Small intestine (tissue), 7 donors: Measurements from ENCODE around the gene DNAH5. TPM values are rescaled to one million over a fixed set of nuclear protein-coding genes. Genes with fewer than 3 reads are reported as not detected.

ENCODE experiments used
- DNase-seq, 2 donors: peaks; one replicate each; pipeline versions ENCODE4 v3.0.0 to v3.0.0-alpha.2; 2013
- FAIRE-seq: peaks from 2 replicates; lab custom pipeline; 2012; peaks lifted over from hg19 to GRCh38; lab: Jason Lieb, UNC
- H3K27ac ChIP-seq, 3 donors: one replicate each; pipeline ENCODE4 v1.5.1; 2013; ENCODE audit warnings: low read length in 2 of 3, mild to moderate bottlenecking in 2 of 3, control low read depth in 1 of 3, inconsistent platforms in 1 of 3, low read depth in 1 of 3, moderate library complexity in 1 of 3
- H3K27me3 ChIP-seq, 3 donors: one replicate each; pipeline ENCODE4 v1.6.1; 2013; ENCODE audit warnings: low read length in 3 of 3, inconsistent platforms in 1 of 3; ENCODE audit not compliant: control insufficient read depth in 3 of 3, insufficient read depth in 3 of 3
- H3K36me3 ChIP-seq, 3 donors: one replicate each; pipeline ENCODE4 v1.6.1; 2013; ENCODE audit warnings: low read length in 3 of 3, inconsistent platforms in 1 of 3, low read depth in 1 of 3, mild to moderate bottlenecking in 1 of 3, moderate library complexity in 1 of 3; ENCODE audit not compliant: control insufficient read depth in 3 of 3, insufficient read depth in 2 of 3
- H3K4me1 ChIP-seq, 3 donors: one replicate each; pipeline ENCODE4 v1.6.1; 2013; ENCODE audit warnings: low read length in 2 of 3, inconsistent platforms in 1 of 3, low read depth in 1 of 3, mild to moderate bottlenecking in 1 of 3, moderate library complexity in 1 of 3; ENCODE audit not compliant: control insufficient read depth in 3 of 3, insufficient read depth in 2 of 3
- H3K4me3 ChIP-seq, 3 donors: one replicate each; pipeline ENCODE4 v1.5.1; 2013; ENCODE audit warnings: low read length in 3 of 3, control low read depth in 1 of 3, inconsistent platforms in 1 of 3, low read depth in 1 of 3, mild to moderate bottlenecking in 1 of 3, moderate library complexity in 1 of 3
- H3K9me3 ChIP-seq, 2 donors: one replicate each; pipeline ENCODE4 v1.6.1; 2013; ENCODE audit warnings: low read depth in 1 of 2, low read length in 1 of 2; ENCODE audit not compliant: control insufficient read depth in 2 of 2, insufficient read depth in 1 of 2
- WGBS, 3 donors: extraction: QIAGEN DNeasy Blood & Tissue Kit; methylation state at CpG; one replicate each; pipeline ENCODE4 v1.1.7; 2013; 5-methylcytosine and 5-hydroxymethylcytosine counted together
- polyA plus RNA-seq, 4 donors: library from polyadenylated mRNA; stranded (reverse) in 3 of 4; unstranded in 1 of 4; fragments of 200-250 nt in 3 of 4; fragments of 120-200 nt in 1 of 4; gene quantifications; one replicate each; pipeline versions ENCODE4 v1.2.1 to v1.2.3, GENCODE V29; 2013
- donor health status: healthy with polysubstance abuse.
- donor health status: control.
- donor health status: control.
- donor health status: Bipolar disorder and iron deficiency.
- donor health status: healthy.

The DNAH5 gene
- polyA plus RNA-seq, 4 donors = 0.01 to 0.44 TPM; not detected in 2

GRCh38 chr5:13664377-13664776, 280.1 kb downstream of the DNAH5 start:
- 48 to 62% (median 52%) methylated on average over 3 of the region's 3 CpGs for WGBS, 3 donors
- no peak for FAIRE-seq

GRCh38 chr5:13662626-13663025, 281.9 kb downstream of the DNAH5 start:
- Histone ChIP-seq H3K4me3 (no peak overlapping the region), H3K27ac (no peak overlapping the region), H3K4me1 (no peaks in the 10 kb centered on the region), H3K36me3 (no peaks in the 10 kb centered on the region), H3K27me3 (no peaks in the 10 kb centered on the region), H3K9me3 (no peaks in the 10 kb centered on the region)
- DNase-seq (no peak), FAIRE-seq (no peak)

More at GRCh38 chr5:13664377-13664776, 280.1 kb downstream of the DNAH5 start:
- H3K4me3 ChIP-seq = no peak overlapping the region
- H3K4me1 ChIP-seq = no peaks in the 10 kb centered on the region
- no peaks in the 10 kb centered on the region for H3K9me3 ChIP-seq
- no peaks in the 10 kb centered on the region for H3K36me3 ChIP-seq
- H3K27ac ChIP-seq = no peak overlapping the region
- H3K27me3 ChIP-seq = no peaks in the 10 kb centered on the region
- no peak for DNase-seq

DNA sequence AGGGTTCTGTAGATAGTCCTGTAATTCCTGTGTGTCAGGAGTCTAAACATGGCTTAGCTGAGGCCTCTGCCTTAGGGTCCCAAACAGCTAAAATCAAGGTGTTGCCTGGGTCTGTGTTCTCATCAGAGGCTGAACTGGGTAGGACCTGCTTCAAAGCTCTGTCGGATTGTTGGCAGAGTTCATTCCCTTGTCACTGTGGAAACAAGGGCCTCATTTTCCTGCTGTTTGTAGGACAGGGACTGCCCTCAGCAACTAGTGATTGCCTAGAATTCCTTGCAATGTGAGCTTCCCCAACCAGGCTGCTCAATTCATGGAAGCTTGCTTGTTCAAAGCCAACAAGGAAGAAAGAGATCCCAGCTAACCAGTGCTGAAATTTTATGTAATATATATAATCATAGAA, 283.2 kb downstream of the DNAH5 start:
- H3K9me3 ChIP-seq = no peaks in the 10 kb centered on the region
- no peaks in the 10 kb centered on the region for H3K36me3 ChIP-seq
- DNase-seq (no peak), FAIRE-seq (no peak)
- no peak overlapping the region for H3K4me3 ChIP-seq
- no peak overlapping the region for H3K27ac ChIP-seq
- no peaks in the 10 kb centered on the region for H3K4me1 ChIP-seq
- WGBS, 3 donors = 71 to 89% (median 77%) methylated on average over 1 of the region's 1 CpG
- H3K27me3 ChIP-seq = no peaks in the 10 kb centered on the region

DNA sequence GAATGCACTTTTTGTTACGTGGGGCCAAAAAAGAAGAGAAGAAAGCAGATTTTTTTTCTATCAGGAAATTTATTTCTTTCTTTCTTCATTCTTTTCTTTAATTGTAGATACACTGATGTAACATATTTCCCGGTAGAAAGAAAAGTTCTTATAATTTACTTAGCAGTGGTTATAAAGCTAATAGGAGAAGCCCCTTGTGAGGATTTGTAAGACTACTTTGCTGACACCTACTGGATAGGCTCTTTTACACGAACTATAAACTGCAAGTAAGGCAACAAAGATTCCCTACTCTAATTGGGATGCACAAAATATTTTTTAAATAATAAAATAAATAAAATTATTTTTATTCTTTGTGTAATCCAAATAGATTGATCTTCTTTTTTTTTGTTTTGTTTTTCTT, 284.4 kb downstream of the DNAH5 start:
- Histone ChIP-seq H3K9me3 (peaks cover 0 to 3% of the 10 kb centered on the region in 2 donors), H3K27me3 (no peaks in the 10 kb centered on the region), H3K27ac (no peak overlapping the region), H3K4me1 (no peaks in the 10 kb centered on the region), H3K36me3 (no peaks in the 10 kb centered on the region), H3K4me3 (no peak overlapping the region)
- WGBS, 3 donors = 46 to 55% (median 53%) methylated on average over 3 of the region's 3 CpGs
- FAIRE-seq = no peak
- no peak for DNase-seq

DNA sequence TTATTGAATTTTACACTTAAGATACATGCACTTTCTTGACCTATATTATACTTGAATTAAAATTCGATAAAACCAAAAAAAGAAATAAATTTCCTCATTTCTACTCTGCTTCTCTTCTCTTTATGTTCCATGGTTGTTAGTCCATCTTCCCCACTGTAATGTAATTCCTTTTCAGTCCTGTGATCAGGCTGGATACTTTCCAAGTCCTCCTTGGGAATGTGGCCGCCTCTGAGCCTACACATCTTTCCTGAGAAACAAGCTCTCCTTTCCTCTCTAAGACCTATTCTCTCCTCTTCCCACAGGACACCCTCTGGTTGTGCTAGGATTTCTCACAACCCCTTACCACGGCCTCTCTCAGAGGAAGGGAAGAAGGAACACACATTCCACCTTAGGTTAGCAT, 285.1 kb downstream of the DNAH5 start:
- DNase-seq (no peak), FAIRE-seq (no peak)
- WGBS, 3 donors = 73 to 79% (median 76%) methylated on average over 3 of the region's 3 CpGs
- H3K4me1 ChIP-seq = peaks cover 0 to under 1% (median 0%) of the 10 kb centered on the region in 3 donors
- H3K27ac ChIP-seq = no peak overlapping the region
- peaks cover 0 to 3% of the 10 kb centered on the region in 2 donors for H3K9me3 ChIP-seq
- no peaks in the 10 kb centered on the region for H3K27me3 ChIP-seq
- no peak overlapping the region for H3K4me3 ChIP-seq
- H3K36me3 ChIP-seq = no peaks in the 10 kb centered on the region

DNA sequence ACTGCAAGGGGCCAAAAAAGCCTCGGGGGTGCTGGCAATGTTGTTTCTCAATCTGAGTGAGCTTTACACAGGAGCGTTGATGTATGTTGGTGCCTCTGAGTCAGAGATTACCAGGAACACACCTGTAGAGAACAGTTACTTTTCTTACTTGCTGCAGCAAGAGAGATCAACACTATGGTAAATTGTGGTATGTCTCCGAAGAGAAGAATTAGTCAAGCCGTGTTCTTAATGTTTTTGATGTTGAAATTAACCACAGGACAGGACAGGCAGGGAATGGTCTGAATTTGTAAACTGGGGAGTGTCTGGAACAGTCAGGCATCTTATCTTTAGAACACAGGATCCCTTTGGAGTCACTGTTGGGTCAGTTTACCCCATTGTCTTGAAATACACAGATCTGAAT, 285.7 kb downstream of the DNAH5 start:
- H3K4me3 ChIP-seq = no peak overlapping the region
- H3K36me3 ChIP-seq = no peaks in the 10 kb centered on the region
- H3K4me1 ChIP-seq = peaks cover 0 to 6% (median 0%) of the 10 kb centered on the region in 3 donors
- 83 to 88% (median 83%) methylated on average over 4 of the region's 4 CpGs for WGBS, 3 donors
- no peaks in the 10 kb centered on the region for H3K27me3 ChIP-seq
- peaks cover 0 to 3% of the 10 kb centered on the region in 2 donors for H3K9me3 ChIP-seq
- H3K27ac ChIP-seq = no peak overlapping the region
- no peak for FAIRE-seq
- no peak for DNase-seq

DNA sequence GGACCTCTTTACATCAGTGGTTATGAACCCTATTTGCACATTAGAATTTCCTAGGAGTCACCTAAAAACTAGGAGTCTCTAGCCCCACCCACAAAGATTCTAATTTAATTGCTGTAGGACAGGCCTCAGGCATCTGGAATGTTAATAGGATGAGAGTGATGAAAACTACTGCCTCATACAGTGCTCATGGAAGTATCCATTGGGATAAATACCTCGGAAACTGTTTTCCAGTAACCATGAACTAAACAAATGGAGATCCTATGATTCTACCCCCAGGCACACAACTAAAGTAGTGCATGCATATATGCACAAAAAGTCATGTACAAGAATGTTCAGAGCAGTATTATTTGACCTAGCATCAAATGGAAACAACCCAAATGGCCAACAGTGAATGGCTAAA, 286.3 kb downstream of the DNAH5 start:
- no peak for DNase-seq
- Histone ChIP-seq H3K27me3 (no peaks in the 10 kb centered on the region), H3K9me3 (peaks cover 0 to 3% of the 10 kb centered on the region in 2 donors), H3K27ac (no peak overlapping the region), H3K4me1 (peaks cover 0 to 6% (median 0%) of the 10 kb centered on the region in 3 donors), H3K36me3 (no peaks in the 10 kb centered on the region), H3K4me3 (no peak overlapping the region)
- FAIRE-seq = no peak
- 76 to 86% (median 83%) methylated on average over 1 of the region's 1 CpG for WGBS, 3 donors

GRCh38 chr5:13653709-13654108, 290.8 kb downstream of the DNAH5 start:
- 57 to 65% (median 64%) methylated on average over 2 of the region's 2 CpGs for WGBS, 3 donors
- Histone ChIP-seq H3K36me3 (no peaks in the 10 kb centered on the region), H3K27ac (no peak overlapping the region), H3K4me3 (no peak overlapping the region), H3K27me3 (no peaks in the 10 kb centered on the region), H3K4me1 (peaks cover 0 to 6% (median 0%) of the 10 kb centered on the region in 3 donors), H3K9me3 (peaks cover 0 to 13% of the 10 kb centered on the region in 2 donors)
- FAIRE-seq = no peak
- no peak for DNase-seq

DNA sequence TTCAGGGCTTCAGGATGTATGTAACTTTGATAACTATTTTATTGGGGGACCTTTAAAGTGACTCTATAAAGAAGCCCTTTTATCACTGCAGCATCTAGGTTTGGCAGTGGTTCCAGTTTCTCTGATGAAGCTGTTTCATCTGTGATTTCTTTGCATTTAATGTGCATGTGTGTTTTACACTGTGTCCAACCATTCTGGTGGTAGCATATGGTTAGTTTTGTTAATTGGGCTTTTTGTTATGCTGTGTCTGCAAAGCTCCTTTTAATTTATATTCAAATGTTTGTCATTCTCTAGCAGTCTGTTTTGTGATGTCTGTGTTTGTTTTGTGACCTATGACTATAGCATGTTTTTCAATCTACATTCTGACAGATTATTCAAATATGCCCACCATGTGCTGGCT, 294.8 kb downstream of the DNAH5 start:
- Histone ChIP-seq H3K36me3 (no peaks in the 10 kb centered on the region), H3K4me3 (no peak overlapping the region), H3K4me1 (peaks cover 0 to 6% (median 0%) of the 10 kb centered on the region in 3 donors), H3K9me3 (peaks cover 0 to 10% of the 10 kb centered on the region in 2 donors), H3K27me3 (no peaks in the 10 kb centered on the region), H3K27ac (no peak overlapping the region)
- DNase-seq (no peak), FAIRE-seq (no peak)
